Right atrium auricular region (tissue), 2 donors: ENCODE data around the gene SLC6A11. TPM values are rescaled to one million over a fixed set of nuclear protein-coding genes. Genes with fewer than 3 reads are reported as not detected.
A peak's percentile ranks its signal among the peaks of the same experiment; 100 is the strongest.

Source experiments
- DNase-seq: peaks from one replicate; pipeline ENCODE4 v3.0.0-alpha.2; 2019; ENCODE audit warnings: low spot score
- H3K27ac ChIP-seq, 2 donors: fragments of 200-600 bp; sonication (generic); 1 replicate in 1 of 2; 2 replicates in 1 of 2; pipeline ENCODE4 v1.5.1; 2016 to 2019
- H3K27me3 ChIP-seq, 2 donors: fragments of 200-600 bp; sonication (generic); one replicate each; pipeline versions ENCODE4 v1.5.1 to v1.6.0; 2017 to 2019
- H3K36me3 ChIP-seq: fragments of 200-600 bp; sonication (generic); one replicate; pipeline ENCODE4 v1.5.1; 2016
- H3K4me1 ChIP-seq, 2 donors: fragments of 200-600 bp; sonication (generic); one replicate each; pipeline versions ENCODE4 v1.5.1 to v1.6.0; 2017 to 2019
- H3K4me3 ChIP-seq, 2 donors: fragments of 200-600 bp; sonication (generic); 1 replicate in 1 of 2; 2 replicates in 1 of 2; pipeline ENCODE4 v1.5.1; 2017 to 2019; ENCODE audit warnings: mild to moderate bottlenecking in 1 of 2, moderate library complexity in 1 of 2
- H3K9me3 ChIP-seq, 2 donors: fragments of 200-600 bp; sonication (generic); one replicate each; pipeline ENCODE4 v1.5.1; 2019
- total RNA-seq, 2 donors: library from RNA; depleted of rRNA; stranded (reverse); fragments of >200 nt; gene quantifications; one replicate each; pipeline ENCODE4 v1.1.0, GENCODE V29; 2016
- TF ChIP-seq, protein P1 (sequence below), 2 donors: fragments of 200-600 bp; sonication (generic); IDR thresholded peaks; one replicate each; pipeline ENCODE4 v1.5.1; 2019; ENCODE audit warnings: antibody characterized with exemption in 2 of 2

The SLC6A11 gene
- total RNA-seq, 2 donors from 2014 or later: not detected

DNA sequence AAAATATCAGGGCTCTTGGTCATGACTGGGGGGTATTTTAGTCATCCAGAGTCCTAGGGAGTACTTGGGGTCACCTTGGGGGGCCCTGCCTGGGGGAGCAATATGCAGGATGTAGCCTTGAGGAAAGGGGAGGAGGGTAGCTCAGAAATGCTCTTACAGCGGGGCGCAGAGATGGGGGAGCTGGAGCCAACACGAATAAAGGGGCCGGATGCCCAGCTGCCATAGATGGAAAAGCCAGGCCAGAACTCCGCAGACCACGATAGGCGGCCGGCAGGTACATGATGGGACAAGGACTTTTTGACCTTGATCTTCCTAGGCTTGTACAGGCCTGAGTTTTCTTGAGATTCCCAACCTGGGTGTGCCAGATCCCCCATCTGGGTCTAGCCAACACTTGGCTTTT is 128.8 kb downstream of the SLC6A11 start:
- no peak for DNase-seq
- peaks cover 0 to 7% of the 10 kb centered on the region in 2 donors for H3K4me1 ChIP-seq
- TF ChIP-seq, protein P1, sequence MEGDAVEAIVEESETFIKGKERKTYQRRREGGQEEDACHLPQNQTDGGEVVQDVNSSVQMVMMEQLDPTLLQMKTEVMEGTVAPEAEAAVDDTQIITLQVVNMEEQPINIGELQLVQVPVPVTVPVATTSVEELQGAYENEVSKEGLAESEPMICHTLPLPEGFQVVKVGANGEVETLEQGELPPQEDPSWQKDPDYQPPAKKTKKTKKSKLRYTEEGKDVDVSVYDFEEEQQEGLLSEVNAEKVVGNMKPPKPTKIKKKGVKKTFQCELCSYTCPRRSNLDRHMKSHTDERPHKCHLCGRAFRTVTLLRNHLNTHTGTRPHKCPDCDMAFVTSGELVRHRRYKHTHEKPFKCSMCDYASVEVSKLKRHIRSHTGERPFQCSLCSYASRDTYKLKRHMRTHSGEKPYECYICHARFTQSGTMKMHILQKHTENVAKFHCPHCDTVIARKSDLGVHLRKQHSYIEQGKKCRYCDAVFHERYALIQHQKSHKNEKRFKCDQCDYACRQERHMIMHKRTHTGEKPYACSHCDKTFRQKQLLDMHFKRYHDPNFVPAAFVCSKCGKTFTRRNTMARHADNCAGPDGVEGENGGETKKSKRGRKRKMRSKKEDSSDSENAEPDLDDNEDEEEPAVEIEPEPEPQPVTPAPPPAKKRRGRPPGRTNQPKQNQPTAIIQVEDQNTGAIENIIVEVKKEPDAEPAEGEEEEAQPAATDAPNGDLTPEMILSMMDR (IDR thresholded peaks at IDR 0.05): no peak
- no peak overlapping the region for H3K27ac ChIP-seq
- no peaks in the 10 kb centered on the region for H3K27me3 ChIP-seq
- H3K4me3 ChIP-seq: no peak overlapping the region
- no peaks in the 10 kb centered on the region for H3K9me3 ChIP-seq
- no peaks in the 10 kb centered on the region for H3K36me3 ChIP-seq

DNA sequence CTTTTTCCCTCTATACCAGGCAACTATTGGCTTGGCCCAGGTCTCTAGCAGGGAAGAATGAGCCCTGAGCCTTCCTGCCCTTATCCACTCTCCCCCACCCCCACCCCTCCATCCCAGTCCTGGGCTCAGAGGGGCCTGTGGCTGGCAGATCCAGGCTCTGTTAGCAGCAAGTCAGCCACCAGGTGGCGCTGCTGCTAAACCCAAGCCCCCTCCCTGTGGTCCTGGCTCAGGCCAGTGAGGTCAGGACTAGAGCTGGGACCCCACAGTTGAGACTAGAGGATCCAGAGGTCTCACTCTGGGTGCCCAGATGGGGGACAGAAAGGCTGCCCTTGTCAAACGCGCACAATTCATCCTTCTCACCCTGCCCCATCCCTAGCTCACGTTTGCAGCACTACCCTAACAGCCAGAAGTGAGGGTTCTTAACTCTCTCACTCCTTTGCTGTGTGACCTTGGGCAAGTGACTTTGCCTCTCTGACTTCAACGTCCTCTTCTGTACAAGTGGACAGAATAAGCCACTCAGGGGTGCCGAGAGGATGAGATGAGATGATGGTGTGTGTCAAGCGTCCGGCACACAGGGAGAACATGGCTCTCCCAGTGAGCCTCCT is 129.8 kb downstream of the SLC6A11 start:
- H3K36me3 ChIP-seq: no peaks in the 10 kb centered on the region
- no peak overlapping the region for H3K4me3 ChIP-seq
- no peaks in the 10 kb centered on the region for H3K9me3 ChIP-seq
- no peak overlapping the region for H3K27ac ChIP-seq
- peaks cover 0 to 8% of the 10 kb centered on the region in 2 donors for H3K4me1 ChIP-seq
- DNase-seq: no peak
- TF ChIP-seq, protein P1 (IDR thresholded peaks at IDR 0.05): peak; percentile 88 to 95
- no peaks in the 10 kb centered on the region for H3K27me3 ChIP-seq

DNA sequence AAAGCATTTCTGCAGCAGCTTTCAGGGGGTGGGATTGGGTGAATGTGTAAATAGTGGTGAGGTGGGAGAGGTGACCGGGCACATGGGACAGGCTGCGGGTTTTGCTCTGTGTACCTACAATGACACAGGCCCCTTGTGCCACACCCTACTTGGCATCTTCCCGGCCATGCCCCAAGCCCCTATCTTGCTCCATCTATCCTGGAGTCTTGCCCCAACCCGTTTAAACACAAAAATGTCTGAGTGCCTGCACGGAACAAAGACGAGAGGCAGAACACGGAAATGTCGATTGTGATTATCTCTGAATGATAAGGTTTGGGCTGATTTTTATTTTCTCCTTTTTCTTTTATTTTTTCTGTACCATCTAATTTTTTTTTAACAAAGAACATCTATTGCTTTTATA is 130.5 kb downstream of the SLC6A11 start:
- TF ChIP-seq, protein P1 (IDR thresholded peaks at IDR 0.05): no peak
- no peak overlapping the region for H3K27ac ChIP-seq
- no peak for DNase-seq
- H3K9me3 ChIP-seq: no peaks in the 10 kb centered on the region
- no peak overlapping the region for H3K4me3 ChIP-seq
- H3K27me3 ChIP-seq: no peaks in the 10 kb centered on the region
- H3K36me3 ChIP-seq: no peaks in the 10 kb centered on the region
- H3K4me1 ChIP-seq: peaks cover 0 to 15% of the 10 kb centered on the region in 2 donors

DNA sequence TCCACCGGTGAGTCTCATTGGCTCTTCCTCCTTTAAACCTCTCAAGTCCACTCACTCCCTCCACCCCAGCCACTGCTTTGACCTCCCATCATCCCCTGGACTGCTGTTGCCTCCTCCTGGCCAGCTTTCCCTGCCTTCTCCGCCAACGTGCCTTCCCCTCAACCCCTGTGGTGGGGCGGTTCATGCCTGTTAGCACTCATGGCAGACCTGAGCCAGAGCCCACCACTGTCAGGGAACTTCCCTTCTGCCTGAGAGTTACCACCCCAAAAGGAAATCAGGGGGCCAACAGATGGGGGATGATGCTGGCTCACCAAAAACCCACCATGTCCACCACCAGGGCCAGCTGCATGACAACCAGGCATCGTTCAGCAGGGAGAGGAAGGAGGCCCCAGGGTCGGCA is 132.3 kb downstream of the SLC6A11 start:
- no peak overlapping the region for H3K27ac ChIP-seq
- H3K36me3 ChIP-seq: no peaks in the 10 kb centered on the region
- H3K4me3 ChIP-seq: no peak overlapping the region
- no peaks in the 10 kb centered on the region for H3K27me3 ChIP-seq
- H3K9me3 ChIP-seq: no peaks in the 10 kb centered on the region
- H3K4me1 ChIP-seq: peaks cover 0 to 15% of the 10 kb centered on the region in 2 donors
- TF ChIP-seq, protein P1 (IDR thresholded peaks at IDR 0.05): no peak
- no peak for DNase-seq

DNA sequence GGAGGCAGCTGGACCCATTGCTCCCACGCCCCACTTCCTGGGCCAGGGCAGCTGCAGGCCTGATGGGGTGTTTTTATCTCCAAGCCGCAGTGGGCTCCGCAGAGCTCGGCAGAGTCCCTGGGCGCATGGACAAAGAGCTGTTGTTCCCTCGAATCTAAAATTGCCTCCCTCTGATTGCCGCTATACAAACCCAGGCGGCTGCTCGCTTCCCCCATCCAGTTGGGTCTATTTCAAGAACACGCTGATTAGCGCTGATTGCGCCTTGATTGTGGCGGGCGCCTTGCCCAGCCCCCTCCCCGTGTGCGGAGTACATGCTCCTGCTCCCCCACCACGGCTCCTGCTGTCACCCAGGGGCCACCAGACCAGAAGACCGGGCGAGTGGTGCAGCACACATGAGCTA is 133.2 kb downstream of the SLC6A11 start:
- no peak overlapping the region for H3K4me3 ChIP-seq
- no peaks in the 10 kb centered on the region for H3K9me3 ChIP-seq
- no peak for DNase-seq
- peaks cover 0 to 15% of the 10 kb centered on the region in 2 donors for H3K4me1 ChIP-seq
- no peaks in the 10 kb centered on the region for H3K36me3 ChIP-seq
- TF ChIP-seq, protein P1 (IDR thresholded peaks at IDR 0.05): no peak
- H3K27me3 ChIP-seq: no peaks in the 10 kb centered on the region
- H3K27ac ChIP-seq: no peak overlapping the region
